ENCODE measurements around the gene HS3ST1.

The HS3ST1 gene

GRCh38 chr4:11355226-11355625 lies 73.5 kb downstream of the HS3ST1 start:
- Histone ChIP-seq H3K79me2 (ENCODE audit: control insufficient read depth, low read length) (no peaks in the 10 kb centered on the region), H3K9me2 (replicated peaks; ENCODE audit: control insufficient read depth, low read length) (no peaks in the 10 kb centered on the region), H3K27me3 (ENCODE audit: control insufficient read depth, low read length) (no peaks in the 10 kb centered on the region), H3K9me3 (ENCODE audit: control insufficient read depth, insufficient read depth, low read length) (0 out of 2 replicates have a peak, but pooled peaks cover 6% of the 10 kb centered on the region), H4K20me1 (ENCODE audit: control insufficient read depth, insufficient read depth, low read depth, low read length) (no peaks in the 10 kb centered on the region), H3K27ac (ENCODE audit: low read depth, low read length) (no peak overlapping the region), H3K36me3 (ENCODE audit: control insufficient read depth, low read length) (no peaks in the 10 kb centered on the region), H3K4me3 (ENCODE audit: low read length) (no peak overlapping the region), H3F3A (ENCODE audit: control insufficient read depth, insufficient read depth) (no peaks in the 10 kb centered on the region), H3K4me1 (ENCODE audit: control insufficient read depth, low read length) (no peaks in the 10 kb centered on the region), H3K4me2 (ENCODE audit: low read length) (no peak overlapping the region)
- TF ChIP-seq, protein P1, sequence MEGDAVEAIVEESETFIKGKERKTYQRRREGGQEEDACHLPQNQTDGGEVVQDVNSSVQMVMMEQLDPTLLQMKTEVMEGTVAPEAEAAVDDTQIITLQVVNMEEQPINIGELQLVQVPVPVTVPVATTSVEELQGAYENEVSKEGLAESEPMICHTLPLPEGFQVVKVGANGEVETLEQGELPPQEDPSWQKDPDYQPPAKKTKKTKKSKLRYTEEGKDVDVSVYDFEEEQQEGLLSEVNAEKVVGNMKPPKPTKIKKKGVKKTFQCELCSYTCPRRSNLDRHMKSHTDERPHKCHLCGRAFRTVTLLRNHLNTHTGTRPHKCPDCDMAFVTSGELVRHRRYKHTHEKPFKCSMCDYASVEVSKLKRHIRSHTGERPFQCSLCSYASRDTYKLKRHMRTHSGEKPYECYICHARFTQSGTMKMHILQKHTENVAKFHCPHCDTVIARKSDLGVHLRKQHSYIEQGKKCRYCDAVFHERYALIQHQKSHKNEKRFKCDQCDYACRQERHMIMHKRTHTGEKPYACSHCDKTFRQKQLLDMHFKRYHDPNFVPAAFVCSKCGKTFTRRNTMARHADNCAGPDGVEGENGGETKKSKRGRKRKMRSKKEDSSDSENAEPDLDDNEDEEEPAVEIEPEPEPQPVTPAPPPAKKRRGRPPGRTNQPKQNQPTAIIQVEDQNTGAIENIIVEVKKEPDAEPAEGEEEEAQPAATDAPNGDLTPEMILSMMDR (IDR thresholded peaks at IDR 0.05; ENCODE audit: low read depth, low read length, poor library complexity, severe bottlenecking), result no peak
- TF ChIP-seq EZH2phosphoT487 (IDR thresholded peaks at IDR 0.05; ENCODE audit: borderline replicate concordance, low read length), result no peak

DNA sequence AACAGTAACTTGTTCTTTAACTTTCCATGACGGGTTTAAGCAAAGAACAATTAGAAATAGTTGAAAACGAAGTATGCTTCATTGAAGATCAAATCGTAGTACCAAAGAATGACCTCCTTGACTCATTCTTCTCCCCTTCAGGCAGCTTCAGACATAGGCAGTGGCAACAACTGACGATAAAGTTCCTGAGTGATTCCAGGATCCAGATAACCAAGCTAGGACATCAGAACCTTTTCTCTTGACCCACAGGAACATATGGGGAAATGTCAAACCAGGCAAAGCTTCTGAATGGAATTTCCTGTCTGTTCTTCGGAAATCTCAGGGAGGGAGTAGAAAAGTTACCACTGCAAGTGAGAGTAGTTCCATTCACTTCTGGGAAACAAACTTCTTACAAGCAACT lies 74.2 kb downstream of the HS3ST1 start:
- Histone ChIP-seq H3K4me2 (ENCODE audit: low read length) (no peak overlapping the region), H3K4me3 (ENCODE audit: low read length) (no peak overlapping the region), H3F3A (ENCODE audit: control insufficient read depth, insufficient read depth) (no peaks in the 10 kb centered on the region), H4K20me1 (ENCODE audit: control insufficient read depth, insufficient read depth, low read depth, low read length) (no peaks in the 10 kb centered on the region), H3K27ac (ENCODE audit: low read depth, low read length) (no peak overlapping the region), H3K9me2 (replicated peaks; ENCODE audit: control insufficient read depth, low read length) (no peaks in the 10 kb centered on the region), H3K79me2 (ENCODE audit: control insufficient read depth, low read length) (no peaks in the 10 kb centered on the region), H3K9me3 (ENCODE audit: control insufficient read depth, insufficient read depth, low read length) (0 out of 2 replicates have a peak, but pooled peaks cover 6% of the 10 kb centered on the region), H3K27me3 (ENCODE audit: control insufficient read depth, low read length) (no peaks in the 10 kb centered on the region), H3K36me3 (ENCODE audit: control insufficient read depth, low read length) (no peaks in the 10 kb centered on the region), H3K4me1 (ENCODE audit: control insufficient read depth, low read length) (no peaks in the 10 kb centered on the region)
- TF ChIP-seq, protein P1 (IDR thresholded peaks at IDR 0.05; ENCODE audit: low read depth, low read length, poor library complexity, severe bottlenecking), result no peak
- TF ChIP-seq EZH2phosphoT487 (IDR thresholded peaks at IDR 0.05; ENCODE audit: borderline replicate concordance, low read length), result no peak

- H3K27me3 ChIP-seq (ENCODE audit: control insufficient read depth, low read length), result no peaks in the 10 kb centered on the region
- H3F3A ChIP-seq (ENCODE audit: control insufficient read depth, insufficient read depth), result no peaks in the 10 kb centered on the region
- no peak overlapping the region for H3K4me2 ChIP-seq (ENCODE audit: low read length)
- TF ChIP-seq, protein P1 (IDR thresholded peaks at IDR 0.05; ENCODE audit: low read depth, low read length, poor library complexity, severe bottlenecking), result no peak
- TF ChIP-seq EZH2phosphoT487 (IDR thresholded peaks at IDR 0.05; ENCODE audit: borderline replicate concordance, low read length), result no peak
- no peak overlapping the region for H3K4me3 ChIP-seq (ENCODE audit: low read length)
- no peaks in the 10 kb centered on the region for H3K79me2 ChIP-seq (ENCODE audit: control insufficient read depth, low read length)
- H3K27ac ChIP-seq (ENCODE audit: low read depth, low read length), result no peak overlapping the region
- H3K36me3 ChIP-seq (ENCODE audit: control insufficient read depth, low read length), result no peaks in the 10 kb centered on the region
- no peaks in the 10 kb centered on the region for H3K9me3 ChIP-seq (ENCODE audit: control insufficient read depth, insufficient read depth, low read length)
- no peaks in the 10 kb centered on the region for H3K9me2 ChIP-seq (replicated peaks; ENCODE audit: control insufficient read depth, low read length)
- no peaks in the 10 kb centered on the region for H4K20me1 ChIP-seq (ENCODE audit: control insufficient read depth, insufficient read depth, low read depth, low read length)
- H3K4me1 ChIP-seq (ENCODE audit: control insufficient read depth, low read length), result no peaks in the 10 kb centered on the region
Measured at GRCh38 chr4:11348449-11349088, 80.1 kb downstream of the HS3ST1 start.

All from DOHH2 (cell line).